ENCODE data around the gene MTRF1. TPM values are rescaled to one million over a fixed set of nuclear protein-coding genes. Genes with fewer than 3 reads are reported as not detected.
"Not testable (repeated sequence)": the region's sequence is repeated elsewhere in the genome, so short reads cannot be mapped to it uniquely, and the experiment has no call there.

Gene MTRF1
- total and polyA plus RNA-seq, 2 of the 8 experiments (the other 6 are each of a cell fraction or from before 2014, with no cell fraction given): 8.0 to 19.2 TPM

DNA sequence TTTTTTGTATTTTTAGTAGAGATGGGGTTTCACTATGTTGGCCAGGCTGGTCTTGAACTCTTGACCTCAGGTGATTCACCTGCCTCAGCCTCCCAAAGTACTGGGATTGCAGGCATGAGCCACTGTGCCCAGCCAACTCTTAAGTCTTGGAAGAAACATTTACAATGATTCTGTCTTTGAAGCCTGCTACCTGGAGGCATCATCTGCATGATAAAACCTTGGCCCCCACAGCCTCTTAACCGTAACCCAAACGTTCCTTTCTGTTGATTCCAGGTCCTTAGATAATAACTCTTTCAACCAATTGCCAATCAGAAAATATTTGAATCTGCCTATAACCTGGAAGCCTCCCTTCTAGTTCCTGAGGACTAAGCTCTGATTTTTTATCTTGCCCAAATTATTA, 15.8 kb upstream of the MTRF1 start:
- DNase-seq (ENCODE audit: low read depth in 1 of 2, low spot score in 2 of 2); H2AK5ac ChIP-seq (ENCODE audit: low read depth, low read length); H2BK120ac ChIP-seq (replicated peaks; ENCODE audit: low read depth, low read length); H3K14ac ChIP-seq (ENCODE audit: insufficient read length); H3K9me3 ChIP-seq (ENCODE audit: insufficient read depth in 2 of 2, low read depth in 1 of 2, low read length in 1 of 2); H2BK15ac ChIP-seq (ENCODE audit: low read length); H3K4me3 ChIP-seq (ENCODE audit: extremely low read depth in 1 of 4, insufficient read depth in 2 of 4, low read depth in 3 of 4, low read length in 4 of 4); H3K4me1 ChIP-seq (replicated peaks in 1 of 4; ENCODE audit: control insufficient read depth in 3 of 4, insufficient read depth in 4 of 4, low read length in 3 of 4); H2AFZ ChIP-seq (ENCODE audit: low read length); H4K91ac ChIP-seq (replicated peaks; ENCODE audit: insufficient read length, low read length); H2BK12ac ChIP-seq (ENCODE audit: low read depth, low read length); H3K23me2 ChIP-seq (ENCODE audit: low read depth, low read length); H4K8ac ChIP-seq (ENCODE audit: extremely low read depth, insufficient read depth, low read length); H3K79me2 ChIP-seq (ENCODE audit: control insufficient read depth in 1 of 2, insufficient read depth in 2 of 2, low read length in 2 of 2); H3K4me2 ChIP-seq (ENCODE audit: insufficient read depth in 1 of 2, low read depth in 2 of 2, low read length in 2 of 2); H2BK5ac ChIP-seq (ENCODE audit: low read depth, low read length); H3K79me1 ChIP-seq (ENCODE audit: low read depth, low read length); H3K9ac ChIP-seq (replicated peaks in 1 of 4; ENCODE audit: extremely low read depth in 1 of 4, low read depth in 3 of 4, low read length in 3 of 4); H4K5ac ChIP-seq (ENCODE audit: insufficient read length, low read depth, low read length); H3K4ac ChIP-seq (replicated peaks; ENCODE audit: insufficient read length, low read depth, low read length); FAIRE-seq; H3K36me3 ChIP-seq (ENCODE audit: control insufficient read depth in 2 of 4, insufficient read depth in 4 of 4, low read length in 3 of 4); H3K27me3 ChIP-seq (replicated peaks in 1 of 4; ENCODE audit: control insufficient read depth in 3 of 4, extremely low read depth in 1 of 4, insufficient read depth in 3 of 4, low read length in 3 of 4); H2BK20ac ChIP-seq (ENCODE audit: low read length); H3K18ac ChIP-seq (ENCODE audit: extremely low read depth, low read length); POLR2A ChIA-PET (ENCODE audit: partially characterized antibody); H4K20me1 ChIP-seq (replicated peaks in 1 of 2; ENCODE audit: control insufficient read depth in 1 of 2, insufficient read depth in 2 of 2, low read length in 2 of 2); H3K27ac ChIP-seq (ENCODE audit: low read depth, low read length); H3K23ac ChIP-seq (ENCODE audit: insufficient read length); H3K56ac ChIP-seq (replicated peaks; ENCODE audit: insufficient read length, low read depth, low read length): not testable (repeated sequence)
- 30% methylated on average over 2 of the region's 2 CpGs; no CpG with 5 or more reads in 1 of the 2 experiments for WGBS, 2 experiments (ENCODE audit: extremely low coverage in 1 of 2, insufficient coverage in 1 of 2, insufficient read length in 1 of 2, insufficient replicate concordance in 2 of 2, low coverage in 1 of 2, low lambda C conversion rate in 2 of 2, missing lambda C conversion rate in 1 of 2)
- 0 out of 2 replicates have a peak, but pooled peaks have one; percentile 41 for TF ChIP-seq POU5F1 (IDR thresholded peaks at IDR 0.05; ENCODE audit: low read depth, low read length)
- CTCF ChIA-PET (ENCODE audit: partially characterized antibody): interaction anchor here (0.9 kb wide), 1 partner anchor 9 kb away, joined by 3 read pairs; no protein-coding TSS in a partner anchor

All from H1 (cell line).